Measurements from ENCODE around the gene HAUS1. TPM values are rescaled to one million over a fixed set of nuclear protein-coding genes. Genes with fewer than 3 reads are reported as not detected.
"Not testable (repeated sequence)": the region's sequence is repeated elsewhere in the genome, so short reads cannot be mapped to it uniquely, and the experiment has no call there.

HAUS1 gene
- polyA plus RNA-seq, 1 donor from 2014 or later, result 118 TPM

DNA sequence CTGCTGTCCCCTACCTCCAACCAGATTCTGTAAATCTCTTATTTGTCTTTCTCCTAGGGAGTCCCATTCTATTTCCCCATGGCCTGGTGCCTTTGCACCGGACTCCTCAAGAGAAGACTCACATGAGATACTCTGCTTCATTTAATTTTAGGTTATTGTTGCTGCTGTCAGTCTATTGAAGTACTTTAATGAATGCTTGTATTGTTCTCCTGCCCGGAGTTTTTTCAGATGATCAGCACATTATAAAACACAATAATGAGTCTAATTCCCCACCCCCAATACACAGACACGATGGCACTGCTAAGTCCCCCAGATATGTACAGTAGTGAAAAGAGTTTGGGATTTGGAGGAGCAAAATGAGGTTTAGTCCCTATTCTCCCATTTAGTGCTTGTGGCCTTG lies 58.9 kb downstream of the HAUS1 start (continued):
- no peak for TF ChIP-seq REST (IDR thresholded peaks at IDR 0.05; ENCODE audit: borderline replicate concordance)
- TF ChIP-seq POLR2AphosphoS5 (IDR thresholded peaks at IDR 0.05), result no peak
- no peak for TF ChIP-seq EZH2 (IDR thresholded peaks at IDR 0.05; ENCODE audit: borderline replicate concordance, insufficient read depth, low read length, poor library complexity, severe bottlenecking)

DNA sequence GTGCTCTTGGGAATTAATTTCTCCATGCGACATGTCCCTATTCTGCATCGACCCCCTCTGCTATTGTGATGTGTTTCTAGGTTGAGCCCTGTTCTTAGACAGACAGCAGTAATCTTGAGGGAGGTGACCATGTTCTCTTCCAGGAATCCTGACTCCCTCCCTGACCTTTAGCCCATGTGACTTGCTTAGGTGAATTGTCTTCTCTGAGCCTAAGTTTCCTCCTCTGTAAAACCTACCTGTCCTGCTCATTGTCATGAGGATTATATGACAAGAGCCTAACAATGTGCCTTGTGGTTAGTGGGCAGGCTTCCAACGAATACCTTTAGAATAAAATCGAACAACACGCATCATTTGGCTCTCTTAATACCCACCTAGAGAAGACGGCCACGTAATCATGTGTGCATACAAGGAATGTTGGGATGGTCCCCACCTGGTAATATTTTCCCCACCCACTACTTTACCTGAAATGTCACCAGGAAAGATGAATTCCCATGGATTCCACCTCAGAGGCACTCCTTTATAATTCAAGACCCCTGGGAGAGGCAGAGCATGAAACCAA lies 59.8 kb downstream of the HAUS1 start:
- Histone ChIP-seq H3K27me3 (ENCODE audit: insufficient read depth, low read depth, low read length) (no peaks in the 10 kb centered on the region), H3K27ac (ENCODE audit: low read length) (no peak overlapping the region), H3K36me3 (ENCODE audit: insufficient read depth, low read length) (no peaks in the 10 kb centered on the region), H2AFZ (ENCODE audit: low read depth, low read length) (no peak overlapping the region), H4K20me1 (ENCODE audit: insufficient read depth) (no peaks in the 10 kb centered on the region), H3K9ac (ENCODE audit: low read length) (no peak overlapping the region), H3K9me3 (ENCODE audit: low read length) (no peaks in the 10 kb centered on the region), H3F3A (ENCODE audit: insufficient read depth, low read length, poor library complexity, severe bottlenecking) (no peaks in the 10 kb centered on the region), H3K79me2 (replicated peaks; ENCODE audit: insufficient read depth, low read length) (no peaks in the 10 kb centered on the region), H3K9me2 (ENCODE audit: insufficient read depth, low read length) (no peaks in the 10 kb centered on the region), H3K4me2 (ENCODE audit: low read length) (no peak overlapping the region), H3K4me3 (ENCODE audit: low read length) (no peak overlapping the region)
- TF ChIP-seq EP300 (conservative IDR thresholded peaks at IDR 0.05; ENCODE audit: poor library complexity, severe bottlenecking) (no peak), SMC3 (conservative IDR thresholded peaks at IDR 0.05; ENCODE audit: poor library complexity) (no peak), EZH2 (IDR thresholded peaks at IDR 0.05; ENCODE audit: borderline replicate concordance, insufficient read depth, low read length, poor library complexity, severe bottlenecking) (no peak), TAF1 (IDR thresholded peaks at IDR 0.05; ENCODE audit: low read depth) (no peak), REST (IDR thresholded peaks at IDR 0.05; ENCODE audit: borderline replicate concordance) (no peak), MXI1 (conservative IDR thresholded peaks at IDR 0.05; ENCODE audit: poor library complexity, severe bottlenecking) (no peak), RAD21 (conservative IDR thresholded peaks at IDR 0.05) (no peak), POLR2AphosphoS5 (IDR thresholded peaks at IDR 0.05) (no peak), CTCF (IDR thresholded peaks at IDR 0.05; ENCODE audit: poor library complexity, severe bottlenecking) (no peak)

DNA sequence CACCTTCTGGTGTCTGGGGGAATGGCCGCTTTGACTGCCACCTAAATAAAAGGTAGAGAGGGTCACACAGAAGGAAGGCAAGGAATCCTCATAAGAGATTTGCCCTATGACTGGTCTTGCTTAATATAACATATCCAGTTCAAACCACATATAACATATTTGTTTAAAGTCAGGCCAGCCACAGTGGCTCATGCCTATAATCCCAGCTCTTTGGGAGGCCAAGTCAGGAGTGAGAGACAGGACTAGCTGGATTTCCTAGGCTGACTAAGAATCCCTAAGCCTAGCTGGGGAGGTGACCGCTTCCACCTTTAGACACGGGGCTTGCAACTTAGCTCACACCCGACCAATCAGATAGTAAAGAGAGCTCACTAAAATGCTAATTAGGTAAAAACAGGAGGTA lies 60.3 kb downstream of the HAUS1 start:
- H3K27me3 ChIP-seq (ENCODE audit: insufficient read depth, low read depth, low read length); H3K4me2 ChIP-seq (ENCODE audit: low read length); H3K79me2 ChIP-seq (replicated peaks; ENCODE audit: insufficient read depth, low read length); H3K9me3 ChIP-seq (ENCODE audit: low read length); H3K27ac ChIP-seq (ENCODE audit: low read length); H2AFZ ChIP-seq (ENCODE audit: low read depth, low read length); H3K4me3 ChIP-seq (ENCODE audit: low read length); H3K9ac ChIP-seq (ENCODE audit: low read length); H4K20me1 ChIP-seq (ENCODE audit: insufficient read depth); H3K9me2 ChIP-seq (ENCODE audit: insufficient read depth, low read length); H3F3A ChIP-seq (ENCODE audit: insufficient read depth, low read length, poor library complexity, severe bottlenecking); H3K36me3 ChIP-seq (ENCODE audit: insufficient read depth, low read length): not testable (repeated sequence)
